ENCODE data around the gene CYP26C1. TPM values are rescaled to one million over a fixed set of nuclear protein-coding genes. Genes with fewer than 3 reads are reported as not detected.

CYP26C1 gene
- total and polyA plus RNA-seq, 9 of the 15 experiments (the other 6 are each of a cell fraction or from before 2014, with no cell fraction given), result 0.07 to 0.09 (median 0.07) TPM; not detected in 6

GRCh38 chr10:93058139-93058538, 2.5 kb upstream of the CYP26C1 start:
- Histone ChIP-seq H3K27me3 (ENCODE audit: control insufficient read depth in 2 of 2, insufficient read depth in 2 of 2, low read length in 2 of 2) (no peaks in the 10 kb centered on the region), H3K9me1 (ENCODE audit: control insufficient read depth, insufficient read depth, low read length) (no peaks in the 10 kb centered on the region), H3K79me2 (ENCODE audit: control insufficient read depth, insufficient read depth, low read length) (no peaks in the 10 kb centered on the region), H3K9me3 (replicated peaks; ENCODE audit: control insufficient read depth, insufficient read depth, low read depth, low read length) (peaks cover 6% of the 10 kb centered on the region; the same call in 1 of the 2 replicates), H4K20me1 (replicated peaks; ENCODE audit: control insufficient read depth, insufficient read depth, low read length) (no peaks in the 10 kb centered on the region), H3K4me2 (ENCODE audit: insufficient read depth, low read length) (no peak overlapping the region), H3K9ac (ENCODE audit: insufficient read depth in 1 of 2, low read depth in 2 of 2, low read length in 2 of 2) (no peak overlapping the region), H3K36me3 (ENCODE audit: control insufficient read depth, insufficient read depth, low read length) (peaks cover 26% of the 10 kb centered on the region; the same call in 2 of the 3 replicates), H3K27ac (ENCODE audit: extremely low read depth, low read depth, low read length) (no peak overlapping the region), H3K4me1 (replicated peaks in 1 of 2; ENCODE audit: control insufficient read depth in 2 of 2, insufficient read depth in 2 of 2, low read length in 2 of 2) (no peaks in the 10 kb centered on the region; a peak in 1 of 5 replicates), H3K4me3 (no peak overlapping the region), H2AFZ (ENCODE audit: low read depth, low read length) (no peak overlapping the region)
- in situ Hi-C loops (cut with MboI), result no loop called here
- no peak for ATAC-seq
- intact Hi-C loops (cut with micrococcal nuclease), result no loop called here
- ChIA-PET POLR2A (interaction anchor here (0.6 kb wide), 1 partner anchor 1332 kb away, joined by 3 read pairs; no protein-coding TSS in a partner anchor), CTCF (ENCODE audit: low intra/inter-chr PET ratio) (no interaction called here)
- FAIRE-seq, result no peak
- WGBS (ENCODE audit: insufficient coverage, low coverage, missing lambda C conversion rate), result 100% methylated on average over 3 of the region's 3 CpGs
- DNase-seq (ENCODE audit: extremely low read depth in 1 of 4, low spot score in 3 of 4), result no peak
- no peak for TF ChIP-seq PRDM10 (IDR thresholded peaks at IDR 0.05; ENCODE audit: partially characterized antibody)
- no peak for TF ChIP-seq YY1 (IDR thresholded peaks at IDR 0.05; ENCODE audit: borderline replicate concordance in 1 of 3, control insufficient read depth in 1 of 3, extremely low read depth in 1 of 3, insufficient read depth in 3 of 3, insufficient read length in 1 of 3, insufficient replicate concordance in 2 of 3, low read depth in 1 of 3, low read length in 2 of 3)
- no peak for TF ChIP-seq NFE2 (IDR thresholded peaks at IDR 0.05; ENCODE audit: low read depth)
- BruUV-seq (replicated peaks), result no TSS peak

Data from K562 (cell line).